ENCODE results near the gene SFRP5.

The SFRP5 gene

DNA sequence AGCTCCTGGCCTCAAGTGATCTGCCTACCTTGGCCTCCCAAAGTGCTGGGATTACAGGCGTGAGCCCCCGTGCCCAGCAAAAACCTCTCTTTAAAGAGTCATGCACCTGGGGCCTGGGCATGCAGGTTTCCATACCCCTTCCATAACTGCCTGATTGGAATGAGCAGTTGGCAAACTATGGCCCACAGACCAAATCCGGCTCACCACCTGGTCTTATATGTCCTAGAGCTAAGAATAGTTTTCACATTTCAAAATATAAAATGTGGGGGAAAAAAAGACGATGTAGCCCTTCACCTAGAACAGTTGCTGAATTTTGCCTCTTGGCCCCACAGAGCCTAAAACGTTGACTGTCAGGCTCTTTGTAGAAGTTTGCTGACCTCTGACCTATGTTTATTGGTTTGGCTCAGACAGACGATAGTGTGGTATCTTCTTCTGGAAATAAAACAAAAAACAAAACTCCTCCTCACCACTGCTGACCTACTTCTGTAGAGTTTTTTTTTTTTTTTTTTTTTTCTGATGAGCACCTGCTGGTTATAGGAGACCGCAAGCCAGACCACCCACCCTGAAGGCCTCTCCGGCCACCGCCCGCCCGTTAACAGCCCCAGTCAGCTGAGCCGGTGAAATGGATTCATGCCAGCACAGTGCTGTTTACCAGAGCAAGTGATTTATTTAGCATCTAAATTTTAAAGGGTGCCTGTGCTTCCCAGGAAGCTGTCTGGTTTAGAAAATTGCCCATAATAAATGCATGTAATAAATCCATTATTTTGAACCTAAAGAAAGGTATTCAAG, 33.5 kb upstream of the SFRP5 start:
- H3K4me3 ChIP-seq (replicated peaks; ENCODE audit: low read depth, low read length) = no peak overlapping the region
- H3K27me3 ChIP-seq (replicated peaks; ENCODE audit: control insufficient read depth, insufficient read depth, low read length) = no peaks in the 10 kb centered on the region; the same call in none of the 2 replicates
- TF ChIP-seq, protein P1, sequence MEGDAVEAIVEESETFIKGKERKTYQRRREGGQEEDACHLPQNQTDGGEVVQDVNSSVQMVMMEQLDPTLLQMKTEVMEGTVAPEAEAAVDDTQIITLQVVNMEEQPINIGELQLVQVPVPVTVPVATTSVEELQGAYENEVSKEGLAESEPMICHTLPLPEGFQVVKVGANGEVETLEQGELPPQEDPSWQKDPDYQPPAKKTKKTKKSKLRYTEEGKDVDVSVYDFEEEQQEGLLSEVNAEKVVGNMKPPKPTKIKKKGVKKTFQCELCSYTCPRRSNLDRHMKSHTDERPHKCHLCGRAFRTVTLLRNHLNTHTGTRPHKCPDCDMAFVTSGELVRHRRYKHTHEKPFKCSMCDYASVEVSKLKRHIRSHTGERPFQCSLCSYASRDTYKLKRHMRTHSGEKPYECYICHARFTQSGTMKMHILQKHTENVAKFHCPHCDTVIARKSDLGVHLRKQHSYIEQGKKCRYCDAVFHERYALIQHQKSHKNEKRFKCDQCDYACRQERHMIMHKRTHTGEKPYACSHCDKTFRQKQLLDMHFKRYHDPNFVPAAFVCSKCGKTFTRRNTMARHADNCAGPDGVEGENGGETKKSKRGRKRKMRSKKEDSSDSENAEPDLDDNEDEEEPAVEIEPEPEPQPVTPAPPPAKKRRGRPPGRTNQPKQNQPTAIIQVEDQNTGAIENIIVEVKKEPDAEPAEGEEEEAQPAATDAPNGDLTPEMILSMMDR (IDR thresholded peaks at IDR 0.05; ENCODE audit: insufficient read depth, low read length, poor library complexity, severe bottlenecking) = no peak
- DNase-seq (ENCODE audit: extremely low read depth, insufficient read length) = no peak
- no peaks in the 10 kb centered on the region for H3K36me3 ChIP-seq (ENCODE audit: control insufficient read depth, insufficient read depth, low read length)

DNA sequence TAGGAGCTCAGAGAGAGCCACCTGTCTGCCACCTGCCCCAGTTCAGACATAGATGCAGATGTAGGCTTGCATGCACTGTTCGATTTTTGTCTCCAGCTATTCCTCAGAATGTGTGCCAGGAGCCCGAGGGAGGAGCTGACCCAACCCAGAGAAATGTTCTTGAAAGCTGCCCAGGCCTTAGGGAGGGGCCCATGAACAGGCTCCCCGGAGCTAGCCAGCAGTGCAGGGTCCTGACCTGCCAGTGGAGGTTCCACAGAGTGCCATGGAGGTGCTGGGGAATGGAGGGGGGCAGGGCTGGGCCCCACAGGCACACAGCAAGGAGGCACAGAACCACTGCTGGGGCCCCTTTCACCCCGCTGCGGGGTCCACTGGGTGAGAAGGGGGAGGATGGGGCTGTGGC, 29.6 kb upstream of the SFRP5 start:
- Histone ChIP-seq H3K36me3 (ENCODE audit: control insufficient read depth, insufficient read depth, low read length) (no peaks in the 10 kb centered on the region), H3K27me3 (replicated peaks; ENCODE audit: control insufficient read depth, insufficient read depth, low read length) (no peaks in the 10 kb centered on the region; the same call in 1 of the 2 replicates), H3K4me3 (replicated peaks; ENCODE audit: low read depth, low read length) (no peak overlapping the region)
- TF ChIP-seq, protein P1 (IDR thresholded peaks at IDR 0.05; ENCODE audit: insufficient read depth, low read length, poor library complexity, severe bottlenecking) = no peak
- no peak for DNase-seq (ENCODE audit: extremely low read depth, insufficient read length)

DNA sequence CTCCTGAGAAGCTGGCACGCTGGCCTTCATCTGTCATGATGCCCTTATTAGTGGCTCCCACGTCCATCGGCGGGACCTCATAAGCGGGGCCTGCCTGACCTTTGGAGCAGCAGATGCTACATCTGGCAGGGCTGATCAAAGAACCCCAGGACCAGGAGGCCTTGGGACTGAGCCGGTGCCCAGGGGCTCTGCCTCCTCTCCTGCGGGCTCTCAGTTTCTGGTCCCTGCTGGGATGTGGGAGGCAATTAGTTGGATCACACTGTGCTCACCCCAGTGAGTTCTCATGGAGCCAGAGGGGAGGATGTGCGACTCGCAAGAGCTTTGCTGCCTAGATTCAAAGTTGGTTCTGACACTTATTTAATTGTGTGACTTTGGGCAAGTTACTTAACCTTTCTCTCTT, 28.7 kb upstream of the SFRP5 start:
- TF ChIP-seq, protein P1 (IDR thresholded peaks at IDR 0.05; ENCODE audit: insufficient read depth, low read length, poor library complexity, severe bottlenecking) = no peak
- Histone ChIP-seq H3K36me3 (ENCODE audit: control insufficient read depth, insufficient read depth, low read length) (no peaks in the 10 kb centered on the region), H3K27me3 (replicated peaks; ENCODE audit: control insufficient read depth, insufficient read depth, low read length) (no peaks in the 10 kb centered on the region; the same call in 1 of the 2 replicates), H3K4me3 (replicated peaks; ENCODE audit: low read depth, low read length) (no peak overlapping the region)
- DNase-seq (ENCODE audit: extremely low read depth, insufficient read length) = no peak

DNA sequence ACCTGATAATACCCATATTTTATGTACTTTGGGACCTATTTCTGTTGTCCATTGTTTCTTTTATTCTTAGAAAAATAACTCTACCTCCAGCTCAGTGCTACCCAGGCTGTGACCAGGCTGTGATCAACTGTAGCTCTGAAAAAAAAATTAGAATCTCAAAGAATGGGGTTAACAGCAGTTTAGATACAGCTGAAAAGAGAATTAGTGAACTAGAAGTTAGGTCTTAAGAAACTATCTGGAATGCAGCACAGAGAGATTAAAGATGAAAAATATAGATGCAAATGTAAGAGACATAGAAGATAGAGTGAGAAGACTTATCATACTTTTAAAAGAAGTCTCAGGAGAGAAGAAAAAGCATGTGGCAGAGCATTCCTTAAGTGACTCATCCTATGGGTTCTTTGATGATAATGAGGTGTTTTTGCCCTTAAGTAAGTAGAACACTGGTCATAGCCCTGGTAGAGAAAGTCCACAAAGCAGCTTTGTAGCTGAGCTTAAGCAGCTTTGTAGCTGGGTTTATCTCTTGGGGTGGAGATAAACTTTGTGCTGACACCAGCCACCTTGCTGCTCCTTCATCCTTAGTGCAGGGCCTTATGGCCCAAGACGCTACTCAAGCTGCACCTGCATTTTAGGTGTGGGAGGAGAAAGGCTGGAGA, 27.3 kb upstream of the SFRP5 start:
- Histone ChIP-seq H3K36me3 (ENCODE audit: control insufficient read depth, insufficient read depth, low read length) (no peaks in the 10 kb centered on the region), H3K27me3 (replicated peaks; ENCODE audit: control insufficient read depth, insufficient read depth, low read length) (no peaks in the 10 kb centered on the region; the same call in 1 of the 2 replicates), H3K4me3 (replicated peaks; ENCODE audit: low read depth, low read length) (no peak overlapping the region)
- no peak for DNase-seq (ENCODE audit: extremely low read depth, insufficient read length)
- TF ChIP-seq, protein P1 (IDR thresholded peaks at IDR 0.05; ENCODE audit: insufficient read depth, low read length, poor library complexity, severe bottlenecking) = no peak

DNA sequence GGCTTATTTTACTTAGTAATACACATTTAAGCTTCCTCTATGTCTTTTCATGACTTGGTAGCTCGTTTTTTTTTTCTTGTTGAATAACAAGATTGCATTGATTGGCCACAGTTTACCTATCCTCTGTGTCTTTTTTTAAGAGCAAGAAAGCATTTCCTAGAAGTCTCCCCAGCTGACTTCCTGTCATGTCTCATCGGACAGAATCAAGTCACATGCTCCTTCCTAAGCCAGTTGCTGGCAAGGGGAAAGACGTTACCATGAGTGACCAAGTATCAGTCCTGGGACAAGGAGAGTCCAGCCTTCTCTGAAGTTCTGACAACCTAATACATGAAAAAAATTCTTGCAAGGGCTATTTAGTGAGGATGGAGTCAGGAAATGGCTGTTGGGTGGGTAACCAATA, 24.9 kb upstream of the SFRP5 start:
- no peak overlapping the region for H3K4me3 ChIP-seq (replicated peaks; ENCODE audit: low read depth, low read length)
- no peaks in the 10 kb centered on the region; the same call in 1 of the 2 replicates for H3K27me3 ChIP-seq (replicated peaks; ENCODE audit: control insufficient read depth, insufficient read depth, low read length)
- no peaks in the 10 kb centered on the region for H3K36me3 ChIP-seq (ENCODE audit: control insufficient read depth, insufficient read depth, low read length)
- DNase-seq (ENCODE audit: extremely low read depth, insufficient read length) = no peak
- TF ChIP-seq, protein P1 (IDR thresholded peaks at IDR 0.05; ENCODE audit: insufficient read depth, low read length, poor library complexity, severe bottlenecking) = no peak
